NCI-H524 treated with DMSO at 0.1 percent for 48 hours (cell line): ENCODE measurements around the gene FALEC.

Source experiments
- DNase-seq: peaks from one replicate; lab custom pipeline; 2025; lab: John Stamatoyannopoulos, UW

FALEC gene

GRCh38 chr1:150511985-150512660 is 3.4 kb upstream of the FALEC start:
- DNase-seq = no peak

- DNase-seq = no peak
Observed at GRCh38 chr1:150512846-150513245, 2.7 kb upstream of the FALEC start.

GRCh38 chr1:150513351-150513791 is 2.2 kb upstream of the FALEC start:
- DNase-seq = no peak

GRCh38 chr1:150514260-150514659 is 1.3 kb upstream of the FALEC start:
- DNase-seq = no peak

- DNase-seq = no peak
Observed at GRCh38 chr1:150514913-150515327, 632 bp upstream of the FALEC start.

- DNase-seq = no peak
Observed at GRCh38 chr1:150516050-150516591, 569 bp downstream of the FALEC start.

- DNase-seq = no peak
Observed at GRCh38 chr1:150516616-150517015, 1.1 kb downstream of the FALEC start.

- no peak for DNase-seq
Observed at GRCh38 chr1:150521196-150521968, 5.8 kb downstream of the FALEC start.

GRCh38 chr1:150525348-150525747 is 9.8 kb downstream of the FALEC start:
- no peak for DNase-seq

- no peak for DNase-seq
Observed at GRCh38 chr1:150528196-150528595, 12.6 kb downstream of the FALEC start.

- no peak for DNase-seq
Observed at GRCh38 chr1:150529017-150529416, 13.5 kb downstream of the FALEC start.

GRCh38 chr1:150530491-150531159 is 15.1 kb downstream of the FALEC start:
- no peak for DNase-seq

GRCh38 chr1:150532860-150533259 is 17.3 kb downstream of the FALEC start:
- no peak for DNase-seq

GRCh38 chr1:150534002-150534401 is 18.4 kb downstream of the FALEC start:
- DNase-seq = no peak

- no peak for DNase-seq
Observed at GRCh38 chr1:150535511-150536287, 20.1 kb downstream of the FALEC start.

- no peak for DNase-seq
Observed at GRCh38 chr1:150536836-150537731, 21.5 kb downstream of the FALEC start.

GRCh38 chr1:150537732-150538684 is 22.5 kb downstream of the FALEC start:
- DNase-seq = no peak

- no peak for DNase-seq
Observed at GRCh38 chr1:150543500-150544143, 28.1 kb downstream of the FALEC start.

- no peak for DNase-seq
Observed at GRCh38 chr1:150544204-150544603, 28.7 kb downstream of the FALEC start.
